ENCODE data around the gene HLA-DPB1. TPM values are rescaled to one million over a fixed set of nuclear protein-coding genes. Genes with fewer than 3 reads are reported as not detected.

HLA-DPB1 gene
- total RNA-seq, 1 experiment from 2014 or later: not detected

DNA sequence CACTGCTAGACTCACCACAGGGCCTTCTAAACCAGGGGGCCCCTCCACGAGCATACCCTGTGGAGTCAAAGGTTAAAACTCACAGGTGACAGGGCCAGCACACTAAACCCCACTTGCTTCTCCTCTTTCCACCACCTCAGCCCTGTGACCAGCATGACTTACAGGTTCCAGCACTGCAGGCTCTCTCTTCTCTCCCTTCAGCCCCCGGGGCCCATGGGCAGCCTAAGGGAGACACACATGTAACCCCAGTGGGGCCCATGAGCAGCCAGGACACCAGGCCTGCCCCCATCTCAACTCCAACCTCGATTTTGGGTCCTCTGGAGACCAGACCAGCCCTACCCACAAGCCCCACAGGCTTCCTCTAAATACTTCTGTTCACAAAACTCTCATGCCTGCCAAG is 28.0 kb downstream of the HLA-DPB1 start:
- H3K4me3 ChIP-seq (ENCODE audit: low read length): no peak overlapping the region
- no peak overlapping the region for H2AFZ ChIP-seq (ENCODE audit: low read length)
- H3K4me2 ChIP-seq (ENCODE audit: low read length): no peak overlapping the region
- H3K79me2 ChIP-seq (ENCODE audit: low read length): no peaks in the 10 kb centered on the region
- no peak for TF ChIP-seq EZH2 (IDR thresholded peaks at IDR 0.05; ENCODE audit: low read length, unreplicated experiment)
- TF ChIP-seq EZH2phosphoT487 (IDR thresholded peaks at IDR 0.05; ENCODE audit: borderline replicate concordance, low read length): no peak
- TF ChIP-seq, protein P1, sequence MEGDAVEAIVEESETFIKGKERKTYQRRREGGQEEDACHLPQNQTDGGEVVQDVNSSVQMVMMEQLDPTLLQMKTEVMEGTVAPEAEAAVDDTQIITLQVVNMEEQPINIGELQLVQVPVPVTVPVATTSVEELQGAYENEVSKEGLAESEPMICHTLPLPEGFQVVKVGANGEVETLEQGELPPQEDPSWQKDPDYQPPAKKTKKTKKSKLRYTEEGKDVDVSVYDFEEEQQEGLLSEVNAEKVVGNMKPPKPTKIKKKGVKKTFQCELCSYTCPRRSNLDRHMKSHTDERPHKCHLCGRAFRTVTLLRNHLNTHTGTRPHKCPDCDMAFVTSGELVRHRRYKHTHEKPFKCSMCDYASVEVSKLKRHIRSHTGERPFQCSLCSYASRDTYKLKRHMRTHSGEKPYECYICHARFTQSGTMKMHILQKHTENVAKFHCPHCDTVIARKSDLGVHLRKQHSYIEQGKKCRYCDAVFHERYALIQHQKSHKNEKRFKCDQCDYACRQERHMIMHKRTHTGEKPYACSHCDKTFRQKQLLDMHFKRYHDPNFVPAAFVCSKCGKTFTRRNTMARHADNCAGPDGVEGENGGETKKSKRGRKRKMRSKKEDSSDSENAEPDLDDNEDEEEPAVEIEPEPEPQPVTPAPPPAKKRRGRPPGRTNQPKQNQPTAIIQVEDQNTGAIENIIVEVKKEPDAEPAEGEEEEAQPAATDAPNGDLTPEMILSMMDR (conservative IDR thresholded peaks at IDR 0.05; ENCODE audit: low read depth, low read length): no peak
- intact Hi-C loops (cut with micrococcal nuclease): no loop called here
- no peaks in the 10 kb centered on the region for H3F3A ChIP-seq (ENCODE audit: low read length, unreplicated experiment)
- no peaks in the 10 kb centered on the region for H3K36me3 ChIP-seq (ENCODE audit: low read depth, low read length)
- no peaks in the 10 kb centered on the region for H3K4me1 ChIP-seq (ENCODE audit: insufficient read depth, low read length)
- no TSS peak for BruUV-seq (replicated peaks)
- no peak overlapping the region for H3K9ac ChIP-seq (ENCODE audit: low read length)
- no peak for DNase-seq
- H3K27ac ChIP-seq (ENCODE audit: low read length): no peak overlapping the region
- H3K9me2 ChIP-seq (replicated peaks; ENCODE audit: low read length): no peaks in the 10 kb centered on the region
- H3K9me3 ChIP-seq (ENCODE audit: low read length): 0 out of 2 replicates have a peak, but pooled peaks cover 6% of the 10 kb centered on the region
- CTCF ChIA-PET: no interaction called here
- H3K27me3 ChIP-seq (ENCODE audit: low read length): peaks cover 20% of the 10 kb centered on the region
- no peaks in the 10 kb centered on the region for H4K20me1 ChIP-seq (ENCODE audit: low read length)
- ATAC-seq: no peak
- POLR2A ChIA-PET (ENCODE audit: unreplicated experiment): no interaction called here

DNA sequence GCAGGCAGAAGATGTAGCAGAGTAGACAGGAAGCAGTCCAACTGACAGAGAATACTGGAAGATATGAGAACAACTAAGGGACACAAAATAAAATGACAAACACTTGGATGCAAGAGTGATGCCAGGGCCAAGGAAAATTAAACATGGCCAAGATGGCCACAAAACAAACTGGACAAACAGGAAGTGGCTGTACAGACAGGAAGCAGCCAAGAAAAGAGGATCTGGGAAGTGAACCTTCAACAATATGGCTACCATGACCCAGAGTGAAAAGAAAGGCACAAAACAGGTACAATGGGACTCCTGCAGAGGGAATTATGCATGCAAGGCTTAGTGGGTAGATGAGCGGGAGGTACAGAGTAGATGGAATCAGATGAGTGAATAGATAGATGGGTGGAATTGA is 29.1 kb downstream of the HLA-DPB1 start:
- intact Hi-C loops (cut with micrococcal nuclease): no loop called here
- Histone ChIP-seq H3K9me2 (replicated peaks; ENCODE audit: low read length) (no peaks in the 10 kb centered on the region), H3K4me3 (ENCODE audit: low read length) (no peak overlapping the region), H3K9me3 (ENCODE audit: low read length) (0 out of 2 replicates have a peak, but pooled peaks cover 6% of the 10 kb centered on the region), H2AFZ (ENCODE audit: low read length) (no peak overlapping the region), H3K27ac (ENCODE audit: low read length) (no peak overlapping the region), H3K36me3 (ENCODE audit: low read depth, low read length) (no peaks in the 10 kb centered on the region), H3K9ac (ENCODE audit: low read length) (no peak overlapping the region), H3K4me1 (ENCODE audit: insufficient read depth, low read length) (no peaks in the 10 kb centered on the region), H3K4me2 (ENCODE audit: low read length) (no peak overlapping the region), H4K20me1 (ENCODE audit: low read length) (no peaks in the 10 kb centered on the region), H3K79me2 (ENCODE audit: low read length) (no peaks in the 10 kb centered on the region), H3F3A (ENCODE audit: low read length, unreplicated experiment) (no peaks in the 10 kb centered on the region), H3K27me3 (ENCODE audit: low read length) (peaks cover 31% of the 10 kb centered on the region)
- POLR2A ChIA-PET (ENCODE audit: unreplicated experiment): no interaction called here
- BruUV-seq (replicated peaks): no TSS peak
- DNase-seq: no peak
- TF ChIP-seq EZH2 (IDR thresholded peaks at IDR 0.05; ENCODE audit: low read length, unreplicated experiment) (no peak), EZH2phosphoT487 (IDR thresholded peaks at IDR 0.05; ENCODE audit: borderline replicate concordance, low read length) (no peak)
- TF ChIP-seq, protein P1 (conservative IDR thresholded peaks at IDR 0.05; ENCODE audit: low read depth, low read length): no peak
- CTCF ChIA-PET: no interaction called here
- no peak for ATAC-seq

DNA sequence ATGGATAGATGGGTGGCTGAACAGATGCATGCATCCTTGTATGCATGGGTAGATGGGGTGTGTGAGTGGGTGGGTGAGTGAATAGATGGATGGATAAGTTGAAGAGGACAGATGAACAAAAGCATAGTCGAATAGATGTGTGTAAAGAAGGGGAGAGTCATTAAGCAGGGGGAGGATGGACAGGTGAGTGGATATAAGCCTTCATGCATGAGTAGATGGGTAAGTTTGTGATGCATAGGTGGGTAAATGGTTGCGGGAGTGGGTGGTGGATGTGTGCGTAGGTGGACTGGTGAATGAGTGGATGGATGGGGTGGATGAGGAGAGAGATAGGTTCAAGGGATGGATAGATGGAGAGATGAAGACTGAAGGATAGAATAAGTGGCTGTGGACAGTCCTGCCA is 29.6 kb downstream of the HLA-DPB1 start:
- no peak for ATAC-seq
- H3F3A ChIP-seq (ENCODE audit: low read length, unreplicated experiment): no peaks in the 10 kb centered on the region
- no peaks in the 10 kb centered on the region for H3K36me3 ChIP-seq (ENCODE audit: low read depth, low read length)
- no TSS peak for BruUV-seq (replicated peaks)
- ChIA-PET POLR2A (ENCODE audit: unreplicated experiment) (no interaction called here), CTCF (no interaction called here)
- no peaks in the 10 kb centered on the region for H3K79me2 ChIP-seq (ENCODE audit: low read length)
- intact Hi-C loops (cut with micrococcal nuclease): no loop called here
- peaks cover 34% of the 10 kb centered on the region for H3K27me3 ChIP-seq (ENCODE audit: low read length)
- no peaks in the 10 kb centered on the region for H3K4me1 ChIP-seq (ENCODE audit: insufficient read depth, low read length)
- H4K20me1 ChIP-seq (ENCODE audit: low read length): no peaks in the 10 kb centered on the region
- H2AFZ ChIP-seq (ENCODE audit: low read length): no peak overlapping the region
- 0 out of 2 replicates have a peak, but pooled peaks cover 6% of the 10 kb centered on the region for H3K9me3 ChIP-seq (ENCODE audit: low read length)
- no peak overlapping the region for H3K27ac ChIP-seq (ENCODE audit: low read length)
- no peak for DNase-seq
- no peak overlapping the region for H3K4me2 ChIP-seq (ENCODE audit: low read length)
- H3K9ac ChIP-seq (ENCODE audit: low read length): no peak overlapping the region
- no peak overlapping the region for H3K4me3 ChIP-seq (ENCODE audit: low read length)
- H3K9me2 ChIP-seq (replicated peaks; ENCODE audit: low read length): no peaks in the 10 kb centered on the region
- TF ChIP-seq, protein P1 (conservative IDR thresholded peaks at IDR 0.05; ENCODE audit: low read depth, low read length): no peak
- TF ChIP-seq EZH2phosphoT487 (IDR thresholded peaks at IDR 0.05; ENCODE audit: borderline replicate concordance, low read length) (no peak), EZH2 (IDR thresholded peaks at IDR 0.05; ENCODE audit: low read length, unreplicated experiment) (no peak)
